Calu3 (cell line): ENCODE results near the gene KCP. TPM values are rescaled to one million over a fixed set of nuclear protein-coding genes. Genes with fewer than 3 reads are reported as not detected.

Experiments used
- BruUV-seq: library from RNA; stranded (reverse); fragments of 400-500 nt; replicated peaks from 2 replicates; lab custom pipeline; 2021; lab: Mats Ljungman, UMichigan
- CTCF ChIA-PET: fragments of 300-600 bp; sonication (Branson Sonifier 250); formaldehyde crosslinking; loops from one replicate; lab custom pipeline; 2022; ENCODE audit warnings: antibody characterized with exemption; lab: Charles Lee
- DNase-seq: peaks from one replicate; pipeline ENCODE4 v3.0.0; 2022
- H3K27ac Mint-ChIP-seq: one replicate; pipeline ENCODE4 v1.8.0; 2022; ENCODE audit warnings: mixed read lengths; ENCODE audit not compliant: unreplicated experiment
- H3K27me3 Mint-ChIP-seq: one replicate; pipeline ENCODE4 v1.8.0; 2022; ENCODE audit warnings: mixed read lengths; ENCODE audit not compliant: unreplicated experiment
- H3K36me3 Mint-ChIP-seq: one replicate; pipeline ENCODE4 v1.8.0; 2022; ENCODE audit warnings: mild to moderate bottlenecking, moderate library complexity, mixed read lengths; ENCODE audit not compliant: insufficient read depth, unreplicated experiment
- H3K4me1 Mint-ChIP-seq: one replicate; pipeline ENCODE4 v1.8.0; 2022; ENCODE audit warnings: mild to moderate bottlenecking, low read depth, mixed read lengths; ENCODE audit not compliant: unreplicated experiment
- H3K4me3 Mint-ChIP-seq: one replicate; pipeline ENCODE4 v1.8.0; 2022; ENCODE audit warnings: mild to moderate bottlenecking, low read depth, moderate library complexity, mixed read lengths; ENCODE audit not compliant: unreplicated experiment
- H3K9me3 Mint-ChIP-seq: one replicate; pipeline ENCODE4 v1.8.0; 2022; ENCODE audit warnings: low read depth, mixed read lengths; ENCODE audit not compliant: unreplicated experiment
- CTCF ChIP-seq: fragments of 200-600 bp; IDR thresholded peaks from one replicate; pipeline ENCODE4 v1.8.0; 2022; ENCODE audit warnings: antibody characterized with exemption; ENCODE audit not compliant: unreplicated experiment
- intact Hi-C: fragments of 100-400 bp; cut with micrococcal nuclease; formaldehyde crosslinking; loops from one replicate; pipeline ENCODE4 v1.10.0; 2022; ENCODE audit not compliant: unreplicated experiment
- total RNA-seq: library from RNA; stranded (reverse); gene quantifications from 2 replicates; pipeline ENCODE4 v1.2.3, GENCODE V29; 2022

The KCP gene
- total RNA-seq, 1 experiment from 2014 or later: 6.8 TPM

- TF ChIP-seq CTCF: no peak
- H3K4me3 Mint-ChIP-seq: no peak overlapping the region
- intact Hi-C loops: no loop called here
- H3K4me1 Mint-ChIP-seq: peaks cover 11% of the 10 kb centered on the region
- no peaks in the 10 kb centered on the region for H3K9me3 Mint-ChIP-seq
- BruUV-seq: no TSS peak
- no peak for DNase-seq
- CTCF ChIA-PET: no interaction called here
- peaks cover 52% of the 10 kb centered on the region for H3K36me3 Mint-ChIP-seq
- H3K27ac Mint-ChIP-seq: no peak overlapping the region
- H3K27me3 Mint-ChIP-seq: no peaks in the 10 kb centered on the region
Observed at GRCh38 chr7:128954150-128954549, 43.6 kb upstream of the KCP start.

- no peak for TF ChIP-seq CTCF
- Mint-ChIP-seq H3K9me3 (no peaks in the 10 kb centered on the region), H3K4me3 (no peak overlapping the region), H3K27ac (no peak overlapping the region), H3K36me3 (peaks cover 35% of the 10 kb centered on the region), H3K27me3 (no peaks in the 10 kb centered on the region), H3K4me1 (no peaks in the 10 kb centered on the region)
- intact Hi-C loops: no loop called here
- CTCF ChIA-PET: interaction anchor here (0.9 kb wide), 1 partner anchor 30 kb away, joined by 3 read pairs; no protein-coding TSS in a partner anchor
- BruUV-seq: no TSS peak
- no peak for DNase-seq
Observed at GRCh38 chr7:128951296-128951695, 40.8 kb upstream of the KCP start.

- Mint-ChIP-seq H3K4me1 (no peaks in the 10 kb centered on the region), H3K36me3 (peaks cover 27% of the 10 kb centered on the region), H3K27ac (no peak overlapping the region), H3K9me3 (no peaks in the 10 kb centered on the region), H3K27me3 (no peaks in the 10 kb centered on the region), H3K4me3 (no peak overlapping the region)
- CTCF ChIA-PET: no interaction called here
- intact Hi-C loops: no loop called here
- no TSS peak for BruUV-seq
- no peak for DNase-seq
- TF ChIP-seq CTCF: no peak
Observed at GRCh38 chr7:128948976-128949760, 38.7 kb upstream of the KCP start.

GRCh38 chr7:128948312-128948973, 37.9 kb upstream of the KCP start:
- Mint-ChIP-seq H3K27me3 (no peaks in the 10 kb centered on the region), H3K36me3 (peaks cover 24% of the 10 kb centered on the region), H3K27ac (no peak overlapping the region), H3K9me3 (no peaks in the 10 kb centered on the region), H3K4me3 (no peak overlapping the region), H3K4me1 (no peaks in the 10 kb centered on the region)
- no peak for TF ChIP-seq CTCF
- no peak for DNase-seq
- CTCF ChIA-PET: no interaction called here
- intact Hi-C loops: no loop called here
- no TSS peak for BruUV-seq
